HG02798 (cell line): Measurements from ENCODE around the gene COPE.
"Not testable (repeated sequence)": the region's sequence is repeated elsewhere in the genome, so short reads cannot be mapped to it uniquely, and the experiment has no call there.

Source experiments
- ATAC-seq: cut with Tn5 transposase; IDR thresholded peaks from one replicate; pipeline ENCODE4 v1.9.1; 2021; ENCODE audit warnings: mild to moderate bottlenecking; ENCODE audit not compliant: unreplicated experiment, poor library complexity

COPE gene

DNA sequence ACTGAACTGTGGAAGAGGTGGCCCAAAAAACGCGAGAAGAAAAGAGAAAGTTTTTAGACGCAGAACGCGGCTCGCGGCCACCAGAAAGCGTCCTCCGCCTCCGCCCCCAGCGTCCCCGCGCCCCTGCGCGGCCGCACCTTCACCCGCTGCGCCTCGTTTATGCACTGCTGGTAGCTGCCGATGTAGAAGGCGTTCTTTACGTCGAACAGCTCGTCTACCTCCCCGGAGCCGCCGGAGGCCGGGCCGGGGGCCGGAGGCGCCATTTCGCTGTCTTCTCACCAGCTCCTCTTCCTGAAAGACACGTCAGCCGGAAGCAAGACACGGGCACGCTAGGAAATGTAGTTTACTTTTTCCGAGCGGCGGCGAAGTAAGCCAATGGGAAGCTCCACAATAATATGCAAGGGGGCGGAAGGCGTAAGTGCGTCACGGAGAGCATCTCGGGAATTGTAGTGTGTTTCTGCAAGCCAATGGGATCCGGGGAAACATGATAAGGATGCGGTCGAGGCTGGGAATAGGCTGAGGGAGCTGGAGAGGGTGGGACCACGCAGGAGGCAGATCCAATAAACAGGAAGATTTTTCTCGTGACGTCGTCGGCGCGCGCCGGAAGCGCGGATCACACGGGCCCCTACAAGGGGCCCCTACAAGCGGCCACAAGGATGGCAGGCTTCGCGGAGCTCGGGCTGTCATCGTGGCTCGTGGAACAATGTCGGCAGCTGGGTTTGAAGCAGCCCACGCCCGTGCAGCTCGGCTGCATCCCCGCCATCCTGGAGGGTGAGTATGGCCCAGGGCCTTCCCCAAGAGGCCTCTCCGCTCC lies at the start of gene COPE, which contains the start of gene DDX49:
Gene COPE, minus strand, starts transcription at position 302 of the 814 bp plus-strand sequence. Its CDS starts 39 bp downstream, at position 263.
Gene DDX49, plus strand, starts transcription at position 630 of the 814 bp plus-strand sequence. Its CDS starts 27 bp downstream, at position 657.
- peak; percentile 96 for ATAC-seq

DNA sequence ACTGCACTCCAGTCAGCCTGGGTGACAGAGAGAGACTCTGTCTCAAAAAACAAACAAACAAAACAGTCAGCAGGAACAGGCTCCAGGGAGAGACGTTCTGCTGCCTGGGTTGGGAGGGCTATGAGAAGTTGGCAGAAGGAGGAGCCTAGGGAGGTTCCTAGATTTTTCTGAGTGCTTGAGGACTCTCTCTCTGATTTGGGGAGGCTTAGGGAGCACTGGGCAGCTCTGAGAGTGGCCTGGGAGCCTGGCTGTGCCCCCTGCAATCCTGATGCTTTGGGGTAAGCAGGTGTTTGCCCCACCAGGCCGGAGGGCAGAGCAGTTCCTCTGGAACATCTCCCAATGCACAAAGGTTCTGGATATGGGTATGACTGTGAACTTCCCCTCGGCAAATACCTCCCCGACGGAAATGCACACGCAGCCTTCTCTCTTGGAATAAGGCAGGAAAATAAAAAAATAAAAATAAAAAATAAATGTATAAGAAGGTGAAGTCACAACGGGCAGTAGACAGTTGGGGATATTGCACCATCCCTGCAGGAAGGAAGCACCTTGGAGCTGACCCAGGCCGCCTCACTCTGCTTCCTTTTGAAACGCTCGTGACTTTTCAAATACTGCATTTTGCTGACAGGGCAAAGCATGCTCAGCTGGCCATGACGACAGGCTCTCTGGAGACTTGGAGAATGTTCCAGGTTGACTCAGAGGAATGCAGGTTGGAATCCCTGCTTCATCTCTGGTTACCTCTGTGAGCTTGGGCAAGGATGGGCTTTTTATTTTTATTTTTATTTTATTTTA lies 48.4 kb upstream of the COPE start:
- no peak for ATAC-seq

DNA sequence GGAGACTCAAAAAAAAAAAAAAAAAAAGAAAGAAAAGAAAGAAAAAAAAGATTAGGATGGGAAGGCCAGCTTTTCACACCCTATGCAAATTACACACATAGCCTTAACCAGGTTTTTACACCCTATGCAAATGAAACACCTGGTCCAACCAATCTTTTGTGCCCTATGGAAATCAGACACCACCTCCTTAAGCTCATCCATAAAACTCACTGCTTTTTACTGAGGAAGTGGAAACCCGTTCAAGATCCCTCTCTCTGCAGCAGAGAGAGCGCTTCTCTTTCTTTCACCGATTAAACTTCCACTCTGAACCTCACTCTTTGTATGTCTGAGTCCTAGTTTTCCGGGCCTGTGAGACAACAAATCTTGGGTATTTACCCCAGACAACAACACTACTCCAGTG lies 47.1 kb upstream of the COPE start:
- no peak for ATAC-seq

DNA sequence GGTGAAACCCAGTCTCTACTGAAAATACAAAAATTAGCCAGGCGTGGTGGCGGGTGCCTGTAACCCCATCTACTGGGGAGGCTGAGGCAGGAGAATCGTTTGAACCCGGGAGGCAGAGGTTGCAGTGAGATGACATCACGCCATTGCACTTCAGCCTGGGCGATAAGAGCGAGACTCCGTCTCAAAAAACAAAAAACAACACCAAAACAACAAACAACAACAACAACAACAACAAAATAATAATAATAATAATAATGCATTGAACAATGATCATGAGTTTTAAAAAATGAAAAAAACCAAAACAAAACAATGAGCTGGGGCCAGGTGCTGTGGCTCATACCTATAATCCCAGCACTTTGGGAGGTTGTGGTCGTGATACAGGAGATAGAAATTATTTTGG lies 44.9 kb upstream of the COPE start:
- ATAC-seq, result no peak

DNA sequence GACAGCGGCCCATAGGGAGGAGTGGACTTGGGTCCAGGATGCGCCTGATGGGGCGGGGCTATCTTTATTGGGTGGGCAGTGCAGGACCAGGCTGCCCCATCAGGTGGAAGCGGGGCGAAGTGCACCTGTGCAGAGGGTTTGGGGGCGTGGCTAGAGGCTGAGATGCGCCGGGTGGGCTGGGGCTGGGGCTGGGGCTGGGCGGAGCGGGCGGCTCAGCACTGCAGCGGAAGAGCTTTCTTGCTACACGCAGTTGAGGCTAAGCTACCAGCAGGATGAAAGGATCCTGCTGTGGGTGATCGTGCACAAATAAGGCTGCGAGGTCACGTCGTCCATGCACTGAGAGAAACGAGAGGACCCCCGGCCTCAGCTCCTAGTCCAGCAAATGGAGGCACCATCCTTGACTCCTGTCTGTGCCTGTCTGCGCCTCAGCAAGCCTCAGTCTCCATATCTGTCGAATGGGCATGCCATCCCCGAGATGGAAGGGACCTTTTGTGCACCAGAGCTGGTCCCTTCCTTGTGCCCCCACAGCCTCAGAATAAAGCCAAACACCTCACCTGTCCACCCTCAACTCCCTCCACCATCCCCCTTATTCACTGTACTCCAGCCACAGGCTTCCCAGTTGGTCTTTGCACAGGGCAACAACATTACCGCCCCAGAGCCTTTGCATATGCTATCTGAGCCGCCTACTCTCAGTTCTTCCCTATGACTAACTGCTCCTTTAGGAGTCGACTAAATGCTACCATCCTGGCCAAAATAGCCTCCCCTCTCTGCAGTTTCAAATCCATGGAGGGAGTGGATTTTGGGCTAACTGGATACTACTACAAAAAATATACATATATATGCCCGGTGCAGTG lies 42.8 kb upstream of the COPE start:
- no peak for ATAC-seq

DNA sequence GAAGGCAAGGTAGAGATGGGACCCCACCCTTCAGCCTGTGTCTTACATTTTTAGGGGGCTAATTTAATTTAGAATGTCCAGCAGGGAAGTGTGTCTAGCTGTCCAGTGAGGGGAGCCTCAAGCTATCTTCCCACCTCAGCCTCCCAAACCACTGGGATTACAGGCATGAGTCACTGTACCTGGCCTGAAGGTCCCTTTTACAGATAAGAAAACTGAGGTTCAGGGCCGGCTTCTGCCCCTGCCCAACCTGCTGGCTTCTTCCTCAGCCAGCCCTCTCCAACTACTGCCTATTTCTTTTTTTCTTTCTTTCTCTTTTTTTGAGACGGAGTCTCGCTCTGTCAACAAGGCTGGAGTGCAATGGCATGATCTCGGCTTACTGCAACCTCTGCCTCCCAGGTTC lies 41.2 kb upstream of the COPE start:
- ATAC-seq, result no peak

DNA sequence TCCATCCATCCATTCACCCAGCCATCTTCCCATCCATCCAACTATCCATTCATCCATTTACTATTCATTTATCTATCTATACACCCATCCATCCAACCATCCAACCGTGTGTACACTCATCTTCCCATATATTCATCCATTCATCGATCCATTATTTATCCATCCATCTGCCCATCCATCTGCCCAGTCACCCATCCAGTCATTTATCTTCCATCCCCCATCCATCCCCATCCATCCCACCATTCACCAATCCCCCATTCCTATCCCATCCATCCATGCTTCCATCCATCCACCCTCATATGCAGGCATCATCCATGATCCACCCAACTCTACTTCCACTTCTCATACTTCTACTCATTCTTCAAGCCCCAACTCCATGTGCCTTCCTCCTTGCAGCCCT lies 35.9 kb upstream of the COPE start:
- no peak for ATAC-seq

DNA sequence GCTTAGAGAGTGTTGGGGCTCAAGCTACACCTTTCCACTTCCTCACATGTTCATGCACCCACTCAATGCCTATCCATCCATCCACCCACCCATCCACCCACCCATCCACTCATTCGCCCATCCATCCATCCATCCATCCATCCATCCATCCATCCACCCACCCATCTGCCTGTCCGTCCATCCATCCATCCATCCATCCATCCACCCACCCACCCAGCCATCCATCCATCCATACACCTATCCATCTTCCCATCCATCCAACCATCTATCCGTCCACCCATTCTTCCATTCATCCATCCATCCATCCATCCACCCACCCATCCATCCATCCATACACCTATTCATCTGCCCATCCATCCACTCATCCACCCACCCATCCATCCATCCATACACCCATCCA lies 34.9 kb upstream of the COPE start:
- ATAC-seq, result no peak

DNA sequence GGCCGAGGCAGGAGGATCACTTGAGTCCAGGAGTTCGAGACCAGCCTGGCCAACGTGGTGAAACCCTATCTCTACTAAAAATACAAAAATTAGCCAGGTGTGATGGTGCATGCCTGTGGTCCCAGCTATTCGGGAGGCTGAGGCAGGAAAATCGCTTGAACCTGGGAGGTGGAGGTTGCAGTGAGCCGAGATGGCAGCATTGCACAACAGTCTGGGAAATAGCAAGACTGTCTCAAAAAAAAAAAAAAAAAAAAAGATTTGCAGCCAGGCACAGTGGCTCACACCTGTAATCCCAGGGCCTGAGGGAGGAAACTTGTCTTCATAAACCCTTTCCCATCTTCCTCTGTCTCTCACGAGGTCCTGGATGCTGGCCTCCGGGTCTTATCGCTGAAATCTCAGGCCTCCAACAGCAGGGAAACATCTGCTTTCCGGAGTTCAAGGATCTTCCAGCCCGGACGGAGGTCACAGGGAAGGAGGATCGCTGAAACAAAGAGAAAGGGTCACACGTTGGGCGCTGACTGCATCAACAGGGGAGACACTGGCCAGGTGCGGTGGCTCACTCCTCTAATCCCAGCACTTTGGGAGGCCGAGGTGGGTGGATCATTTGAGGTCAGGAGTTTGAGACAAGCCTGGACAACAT lies 33.3 kb upstream of the COPE start:
- ATAC-seq, result not testable (repeated sequence)

DNA sequence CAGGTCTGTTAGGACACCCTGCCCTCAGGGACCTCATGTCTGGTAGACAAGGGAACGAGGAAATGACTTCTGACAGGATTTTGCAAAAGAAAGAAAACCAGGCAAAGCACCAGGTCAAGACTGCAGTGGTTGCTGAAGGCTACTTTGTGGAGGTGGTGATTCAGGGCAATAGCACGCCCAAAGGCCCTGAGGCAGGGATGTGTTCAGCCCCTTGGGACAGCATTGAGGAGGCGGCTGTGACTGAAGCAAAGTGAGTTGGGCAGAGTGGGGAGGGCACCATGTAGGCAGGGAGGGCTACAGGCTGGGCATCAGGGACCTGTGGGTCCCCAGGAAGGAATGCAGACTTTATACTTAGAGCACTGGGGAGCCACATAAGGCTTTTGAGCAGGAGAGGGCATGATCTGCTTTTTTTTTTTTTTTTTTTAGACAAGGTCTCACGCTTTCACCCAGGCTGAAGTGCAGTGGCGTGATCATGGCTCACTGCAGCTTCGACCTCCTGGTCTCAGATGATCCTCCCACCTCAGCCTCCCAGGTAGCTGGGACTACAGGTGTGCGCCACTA lies 32.6 kb upstream of the COPE start:
- no peak for ATAC-seq

DNA sequence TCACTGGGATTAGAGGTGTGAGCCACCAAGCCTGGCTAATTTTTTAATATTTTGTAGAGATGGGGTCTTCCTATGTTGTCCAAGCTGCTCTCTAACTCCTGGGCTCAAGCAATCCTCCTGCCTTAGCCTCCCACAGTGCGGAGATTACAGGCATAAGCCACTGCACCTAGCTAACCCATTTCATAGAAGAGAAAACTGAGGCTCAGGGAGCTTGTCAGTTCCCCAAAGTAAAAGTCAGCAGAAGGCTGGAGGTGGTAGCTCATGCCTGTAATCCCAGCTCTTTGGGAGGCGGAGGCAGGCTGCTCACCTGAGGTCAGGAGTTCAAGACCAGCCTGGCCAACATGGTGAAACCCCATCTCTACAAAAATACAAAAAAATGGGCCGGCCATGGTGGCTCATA lies 30.7 kb upstream of the COPE start:
- no peak for ATAC-seq

DNA sequence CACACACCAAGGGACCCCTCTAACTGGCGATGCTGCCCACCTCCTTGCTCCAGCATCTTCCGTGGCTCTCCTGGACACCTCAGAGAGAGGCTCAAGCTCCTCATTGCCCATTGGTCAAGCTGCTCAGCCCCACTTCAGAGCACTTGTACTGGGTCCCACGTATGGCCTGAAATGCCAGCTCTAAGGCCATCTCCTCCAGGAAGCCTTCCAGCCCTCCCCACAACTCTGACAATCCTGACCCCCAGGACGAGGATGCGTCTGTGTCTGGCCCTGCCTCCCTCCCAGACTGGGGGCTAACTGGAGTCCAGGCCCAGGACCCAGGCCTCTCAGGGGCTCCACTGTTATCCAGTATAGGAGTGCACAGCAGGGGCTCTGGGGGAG lies 29.8 kb upstream of the COPE start:
- no peak for ATAC-seq

DNA sequence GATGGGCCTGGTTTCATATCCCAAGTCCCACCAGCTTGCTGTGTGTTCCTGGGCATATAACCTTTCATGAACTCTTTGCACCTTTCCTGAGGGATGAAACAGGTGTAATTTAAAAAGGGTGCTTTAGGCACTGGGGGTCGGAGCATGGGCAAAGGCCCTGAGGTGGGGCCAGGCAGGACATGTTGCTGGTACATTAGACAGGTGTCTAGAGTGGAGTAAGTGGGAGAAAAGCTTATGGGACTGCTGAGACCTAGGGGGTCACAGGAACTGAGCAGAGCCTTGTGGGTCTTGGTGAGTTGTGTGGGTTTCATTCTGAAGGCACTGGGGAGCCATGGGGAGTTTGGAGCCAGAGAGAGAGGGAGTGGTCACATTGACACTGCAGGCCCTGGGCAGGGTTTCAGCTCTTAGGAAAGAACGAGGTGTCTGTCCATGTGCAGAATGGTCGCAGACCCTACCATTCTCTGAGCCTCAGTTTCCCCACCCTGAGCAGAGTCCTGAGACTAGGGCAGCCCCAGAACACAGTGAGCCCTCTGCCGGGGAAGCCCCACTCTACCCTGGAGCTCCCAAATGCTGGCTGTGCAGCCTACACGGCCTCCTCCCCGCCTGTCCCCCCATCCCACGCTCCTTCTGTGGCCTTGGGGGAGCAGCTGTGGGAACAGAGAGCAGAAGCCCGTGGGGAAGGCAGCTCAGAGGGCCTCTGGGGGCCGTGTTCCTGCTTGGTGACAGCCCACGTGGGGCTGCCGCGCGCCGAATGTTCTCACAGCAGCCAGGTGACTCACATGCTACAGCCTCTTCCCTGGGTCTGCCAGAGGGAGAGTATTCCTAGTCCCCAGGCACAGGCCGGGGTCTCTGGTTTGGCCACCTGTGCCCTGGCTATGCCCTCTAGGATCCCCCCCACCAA lies 29.1 kb upstream of the COPE start:
- no peak for ATAC-seq

DNA sequence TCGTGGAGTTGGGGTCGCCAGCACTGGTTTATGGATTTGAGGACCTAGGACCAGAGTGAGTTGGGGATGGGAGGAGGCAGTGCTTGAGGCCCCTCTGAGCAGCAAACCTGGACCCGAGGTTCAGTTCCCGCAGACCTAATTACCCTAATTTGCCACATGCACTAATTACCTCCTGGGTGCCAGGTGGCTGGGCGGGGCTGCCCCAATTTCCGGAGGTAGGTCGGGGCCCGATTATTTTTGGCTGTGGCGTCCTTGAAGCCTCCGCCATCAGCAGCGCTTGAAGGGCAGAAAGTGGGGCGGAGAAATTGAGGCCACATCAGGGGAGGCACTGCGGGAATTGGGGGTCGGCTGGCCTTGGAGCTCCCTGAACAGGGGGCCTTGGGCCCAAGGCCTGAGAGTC lies 27.7 kb upstream of the COPE start:
- ATAC-seq, result no peak

DNA sequence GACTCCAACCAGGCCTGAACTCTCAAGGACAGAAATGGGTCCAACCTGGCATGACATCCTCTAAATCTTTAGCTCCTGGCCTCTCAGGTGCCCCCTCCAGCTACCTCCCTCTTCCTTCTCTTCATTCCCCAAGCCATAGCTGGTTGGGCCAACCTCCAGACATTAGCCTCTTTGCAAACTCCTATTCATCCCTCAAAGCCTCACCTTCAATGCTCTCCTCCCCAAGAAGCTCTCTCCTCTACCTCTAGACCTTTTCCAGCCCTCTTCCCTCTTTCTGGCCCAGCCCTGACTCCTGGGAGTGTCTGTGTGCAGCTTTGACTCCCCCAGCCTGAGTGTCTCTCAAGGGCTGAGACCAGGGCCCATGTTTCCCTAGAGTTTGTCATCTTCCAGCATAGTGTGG lies 27.1 kb upstream of the COPE start:
- ATAC-seq, result no peak

DNA sequence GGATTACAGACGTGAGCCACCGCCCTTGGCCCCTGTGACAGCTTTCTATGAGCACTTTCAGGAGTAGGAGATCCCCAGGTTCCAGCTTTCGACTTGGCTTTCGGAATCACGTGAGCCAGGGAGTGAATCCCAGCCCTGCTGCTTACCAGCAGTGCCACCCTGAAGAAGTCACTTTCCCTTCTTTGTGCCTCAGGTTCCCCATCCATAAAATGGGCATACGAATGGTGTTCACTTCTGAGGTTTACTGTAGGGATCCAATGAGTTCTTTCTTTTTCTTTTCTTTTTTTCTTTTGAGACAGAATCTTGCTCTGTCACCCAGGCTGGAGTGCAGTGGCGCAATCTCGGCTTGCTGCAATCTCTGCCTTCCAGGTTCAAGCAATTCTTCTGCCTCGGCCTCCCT lies 26.1 kb upstream of the COPE start:
- no peak for ATAC-seq

DNA sequence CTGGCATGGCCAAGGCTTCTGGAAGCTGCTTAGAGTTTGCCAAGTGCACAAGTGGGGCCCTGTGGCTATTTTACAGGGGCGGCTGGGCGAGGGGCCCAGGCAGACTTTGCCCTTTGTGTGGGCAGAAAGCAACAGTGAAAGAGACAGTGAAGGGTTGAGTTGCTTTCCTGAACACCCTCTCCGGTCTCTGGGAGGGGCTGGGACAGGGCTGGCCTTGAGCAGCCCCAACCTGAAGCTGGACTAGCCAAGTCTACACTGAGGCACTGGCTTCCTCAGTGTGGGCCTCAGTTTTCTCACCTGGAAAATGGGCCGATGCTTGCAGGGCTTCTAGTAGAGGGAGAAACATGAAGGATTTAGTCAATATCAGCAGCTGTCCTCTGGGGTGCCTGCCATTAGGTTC lies 24.3 kb upstream of the COPE start:
- ATAC-seq, result no peak

DNA sequence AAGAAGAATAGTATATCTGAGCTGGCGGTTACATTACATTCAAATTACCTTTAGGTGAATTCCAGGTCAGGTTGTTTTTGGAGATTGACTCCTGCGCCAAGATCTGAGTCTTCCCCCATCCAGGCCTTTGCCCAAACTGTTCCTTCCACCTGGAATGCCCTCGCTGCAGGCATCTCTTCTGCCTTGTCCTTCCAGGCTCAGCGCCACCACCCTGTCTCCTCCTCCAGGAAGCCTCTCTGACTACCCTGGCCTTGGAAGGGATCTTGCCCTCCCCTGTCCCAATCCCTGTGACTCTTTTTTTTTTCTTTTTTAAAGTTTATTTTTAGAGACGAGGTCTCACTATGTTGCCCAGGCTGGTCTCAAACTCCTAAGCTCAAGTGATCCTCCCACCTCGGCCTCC lies 23.5 kb upstream of the COPE start:
- ATAC-seq, result no peak
